Psoas muscle (tissue), 8 donors: ENCODE measurements around the gene ISOC2. TPM values are rescaled to one million over a fixed set of nuclear protein-coding genes. Genes with fewer than 3 reads are reported as not detected.
A peak's percentile ranks its signal among the peaks of the same experiment; 100 is the strongest.
"Not testable (repeated sequence)": the region's sequence is repeated elsewhere in the genome, so short reads cannot be mapped to it uniquely, and the experiment has no call there.

Source experiments
- ATAC-seq, 4 donors: fragments of 200-7000 bp; cut with Tn5 transposase; one replicate each; pipeline ENCODE4 v1.9.1; 2020; ENCODE audit warnings: moderate library complexity in 3 of 4, mild to moderate bottlenecking in 2 of 4
- DNase-seq, 2 donors: peaks; one replicate each; pipeline ENCODE4 v3.0.0-alpha.2; 2020
- H3K27ac ChIP-seq: fragments of 200-600 bp; one replicate; pipeline ENCODE4 v1.8.0; 2022
- H3K27me3 ChIP-seq, 3 donors: fragments of 200-600 bp in 1 of 3; one replicate each; pipeline versions ENCODE4 v1.6.1 to v1.8.0; 2013 to 2022; ENCODE audit warnings: low read length in 2 of 3, mild to moderate bottlenecking in 2 of 3, moderate library complexity in 1 of 3; ENCODE audit not compliant: insufficient read depth in 3 of 3
- H3K36me3 ChIP-seq, 2 donors: fragments of 200-600 bp in 1 of 2; one replicate each; pipeline versions ENCODE4 v1.6.1 to v1.8.0; 2013 to 2022; ENCODE audit warnings: low read depth in 1 of 2, mild to moderate bottlenecking in 1 of 2, moderate library complexity in 1 of 2; ENCODE audit not compliant: insufficient read depth in 1 of 2
- H3K4me1 ChIP-seq: fragments of 200-600 bp; one replicate; pipeline ENCODE4 v1.8.0; 2022
- H3K4me3 ChIP-seq: fragments of 200-600 bp; one replicate; pipeline ENCODE4 v1.8.0; 2022; ENCODE audit warnings: mild to moderate bottlenecking
- H3K9me3 ChIP-seq: fragments of 200-600 bp; one replicate; pipeline ENCODE4 v1.8.0; 2022
- CTCF ChIP-seq: fragments of 200-600 bp; IDR thresholded peaks from one replicate; pipeline ENCODE4 v1.8.0; 2022; ENCODE audit warnings: antibody characterized with exemption
- WGBS, 3 donors: extraction: QIAGEN DNeasy Blood & Tissue Kit; methylation state at CpG; one replicate each; pipeline versions ENCODE4 v1.1.6 to v1.1.7; 2013; 5-methylcytosine and 5-hydroxymethylcytosine counted together
- intact Hi-C, 2 donors: fragments of 100-400 bp; cut with DNase I; formaldehyde crosslinking; loops; one replicate each; pipeline versions ENCODE4 v1.11.0 to v1.14.2; 2022
- polyA plus RNA-seq, 3 donors: library from polyadenylated mRNA; stranded (reverse); fragments of 200-250 nt; gene quantifications; one replicate each; pipeline ENCODE4 v1.2.3, GENCODE V29; 2013
- total RNA-seq, 4 donors: library from RNA; stranded (reverse); fragmentation: NEBNext Ultra II Directional in 2 of 4; extraction: Animal tissue kit (Norgen Biotek cat#: 25700) in 2 of 4; gene quantifications; one replicate each; pipeline versions ENCODE4 v1.2.1 to v1.2.4, GENCODE V29; 2021 to 2023
- donor health status: healthy with polysubstance abuse.
- donor health status: DM: no; HTN: no; CAD: no; lungs with moderate emphysema.
- donor health status: Bipolar disorder and iron deficiency.
- donor health status: healthy.
- donor health status: DM: yes; HTN: yes; CAD: no.
- donor health status: DM: no; HTN: no; CAD: no.
- donor health status: DM: no; HTN: no; CAD: no.
- donor health status: DM: yes; HTN: yes; CAD: no.

ISOC2 gene
- total and polyA plus RNA-seq, 7 donors = 32.0 to 177 (median 78.0) TPM

- Histone ChIP-seq H3K27me3 (no peaks in the 10 kb centered on the region), H3K4me1 (no peaks in the 10 kb centered on the region), H3K36me3 (peaks cover 0 to 11% of the 10 kb centered on the region in 2 donors), H3K27ac (peak overlapping the region; percentile 92), H3K9me3 (no peaks in the 10 kb centered on the region), H3K4me3 (peak overlapping the region; percentile 73)
- intact Hi-C loops = no loop called here
- 51 to 61% (median 57%) methylated on average over 9 of the region's 9 CpGs for WGBS, 3 donors
- ATAC-seq (no peak), DNase-seq (no peak)
- TF ChIP-seq CTCF = no peak
These were observed 52.9 kb downstream of the ISOC2 start for GRCh38 chr19:55408533-55408872.

GRCh38 chr19:55407800-55408532 lies 53.5 kb downstream of the ISOC2 start:
- DNase-seq (peak; percentile 98 to 99), ATAC-seq (peak; percentile 95 to 97 (median 96))
- H3K9me3 ChIP-seq = no peaks in the 10 kb centered on the region
- H3K4me3 ChIP-seq = peak overlapping the region; percentile 73
- peaks cover 0 to 15% of the 10 kb centered on the region in 2 donors for H3K36me3 ChIP-seq
- peak overlapping the region; percentile 92 for H3K27ac ChIP-seq
- intact Hi-C loops = no loop called here
- TF ChIP-seq CTCF = no peak
- no peaks in the 10 kb centered on the region for H3K4me1 ChIP-seq
- WGBS, 3 donors = 1% methylated on average over 72 of the region's 72 CpGs
- H3K27me3 ChIP-seq = no peaks in the 10 kb centered on the region

GRCh38 chr19:55407550-55407799 lies 54.0 kb downstream of the ISOC2 start, which contains the start of gene UBE2S:
UBE2S (minus strand) TSS chr19:55407788; CDS start chr19:55407589, 199 bp downstream.
- H3K9me3 ChIP-seq, DNase-seq, ATAC-seq, intact Hi-C loops, H3K27me3 ChIP-seq, H3K4me1 ChIP-seq: not testable (repeated sequence)
- WGBS, 3 donors = 0 to 3% (median 1%) methylated on average over 12 to 36 of the region's 36 CpGs
- Histone ChIP-seq H3K36me3 (peaks cover 0 to 20% of the 10 kb centered on the region in 2 donors), H3K27ac (peak within 1 kb of the TSS; percentile 92), H3K4me3 (peak within 1 kb of the TSS; percentile 73)

- no peaks in the 10 kb centered on the region for H3K4me1 ChIP-seq
- H3K27ac ChIP-seq = peak overlapping the region; percentile 92
- H3K36me3 ChIP-seq = peaks cover 0 to 24% of the 10 kb centered on the region in 2 donors
- H3K4me3 ChIP-seq = peak overlapping the region; percentile 73
- TF ChIP-seq CTCF = no peak
- no peaks in the 10 kb centered on the region for H3K27me3 ChIP-seq
- peak in 2 of 4 donors; percentile 1 for ATAC-seq
- intact Hi-C loops = no loop called here
- DNase-seq = peak; percentile 38 to 40
- H3K9me3 ChIP-seq = no peaks in the 10 kb centered on the region
- WGBS, 3 donors = 15 to 21% (median 18%) methylated on average over 33 to 35 of the region's 35 CpGs
These were observed 54.5 kb downstream of the ISOC2 start for GRCh38 chr19:55406826-55407549.

GRCh38 chr19:55406091-55406825 lies 55.2 kb downstream of the ISOC2 start:
- 77 to 84% (median 80%) methylated on average over 14 of the region's 14 CpGs for WGBS, 3 donors
- H3K27ac ChIP-seq = no peak overlapping the region
- H3K4me3 ChIP-seq = peak overlapping the region; percentile 73
- TF ChIP-seq CTCF = no peak
- intact Hi-C loops = no loop called here
- no peaks in the 10 kb centered on the region for H3K4me1 ChIP-seq
- ATAC-seq (no peak), DNase-seq (peak in 1 of 2 donors; percentile 20)
- no peaks in the 10 kb centered on the region for H3K27me3 ChIP-seq
- peaks cover 0 to 30% of the 10 kb centered on the region in 2 donors for H3K36me3 ChIP-seq
- no peaks in the 10 kb centered on the region for H3K9me3 ChIP-seq
